GM21825 (cell line): ENCODE results near the gene HSPBP1.

Source experiments
- ATAC-seq: cut with Tn5 transposase; IDR thresholded peaks from one replicate; pipeline ENCODE4 v1.9.1; 2021; ENCODE audit warnings: mild to moderate bottlenecking, moderate library complexity; ENCODE audit not compliant: unreplicated experiment

The HSPBP1 gene

DNA sequence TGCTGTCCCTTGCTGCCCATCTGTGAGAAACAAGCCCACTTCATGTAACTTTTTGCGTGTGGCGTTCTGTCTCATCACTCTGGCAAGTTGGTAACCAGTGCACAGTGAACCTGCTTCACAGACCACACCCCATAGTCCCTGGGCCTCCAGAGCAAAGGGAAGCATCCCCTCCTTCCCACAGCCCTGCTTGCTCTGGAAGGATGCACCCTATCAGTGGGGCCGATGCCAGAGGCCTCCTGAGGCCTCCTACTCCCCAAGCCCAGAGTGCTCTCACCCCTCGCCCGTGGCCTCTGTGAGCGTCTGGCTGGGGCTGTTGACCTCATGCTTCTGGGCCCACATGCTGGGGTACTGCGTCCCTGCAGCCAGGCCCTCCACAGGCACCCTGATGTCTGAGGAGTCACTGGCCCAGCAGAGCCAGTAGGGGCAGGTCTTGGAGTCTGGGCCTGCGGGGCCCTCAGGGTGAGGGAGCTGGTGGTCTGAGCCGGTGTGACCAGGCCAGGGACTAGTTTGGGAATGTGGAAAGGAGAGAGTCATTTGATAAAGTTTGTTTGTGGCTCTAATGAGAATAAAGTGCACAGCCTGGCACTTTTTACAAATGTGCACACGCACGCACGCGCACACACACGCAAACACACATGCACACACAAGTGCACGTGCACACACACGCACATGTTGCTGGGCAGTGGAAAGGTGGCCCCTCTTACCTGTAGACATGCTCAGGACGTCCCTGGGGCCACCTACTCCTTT is 56.4 kb downstream of the HSPBP1 start:
- ATAC-seq, result no peak

DNA sequence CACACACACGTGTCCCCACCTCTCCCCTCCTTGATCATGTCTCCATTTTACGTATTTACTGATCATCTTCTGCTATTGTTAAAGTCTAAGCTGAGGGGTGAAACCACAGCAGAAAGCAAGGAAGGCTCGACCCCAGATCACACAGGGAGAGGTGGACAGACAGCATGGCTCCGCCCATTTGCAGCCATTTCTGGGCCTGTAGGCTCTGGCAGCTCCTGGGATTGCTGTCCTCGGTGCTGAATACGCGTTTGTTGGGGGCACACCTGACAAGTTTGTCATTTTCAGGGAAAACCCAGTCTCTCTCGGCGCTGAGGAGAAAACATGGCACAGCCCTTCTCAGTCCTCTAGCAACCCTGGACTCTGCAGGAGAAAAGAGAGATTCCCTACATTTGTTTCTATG is 59.4 kb downstream of the HSPBP1 start:
- ATAC-seq, result no peak

DNA sequence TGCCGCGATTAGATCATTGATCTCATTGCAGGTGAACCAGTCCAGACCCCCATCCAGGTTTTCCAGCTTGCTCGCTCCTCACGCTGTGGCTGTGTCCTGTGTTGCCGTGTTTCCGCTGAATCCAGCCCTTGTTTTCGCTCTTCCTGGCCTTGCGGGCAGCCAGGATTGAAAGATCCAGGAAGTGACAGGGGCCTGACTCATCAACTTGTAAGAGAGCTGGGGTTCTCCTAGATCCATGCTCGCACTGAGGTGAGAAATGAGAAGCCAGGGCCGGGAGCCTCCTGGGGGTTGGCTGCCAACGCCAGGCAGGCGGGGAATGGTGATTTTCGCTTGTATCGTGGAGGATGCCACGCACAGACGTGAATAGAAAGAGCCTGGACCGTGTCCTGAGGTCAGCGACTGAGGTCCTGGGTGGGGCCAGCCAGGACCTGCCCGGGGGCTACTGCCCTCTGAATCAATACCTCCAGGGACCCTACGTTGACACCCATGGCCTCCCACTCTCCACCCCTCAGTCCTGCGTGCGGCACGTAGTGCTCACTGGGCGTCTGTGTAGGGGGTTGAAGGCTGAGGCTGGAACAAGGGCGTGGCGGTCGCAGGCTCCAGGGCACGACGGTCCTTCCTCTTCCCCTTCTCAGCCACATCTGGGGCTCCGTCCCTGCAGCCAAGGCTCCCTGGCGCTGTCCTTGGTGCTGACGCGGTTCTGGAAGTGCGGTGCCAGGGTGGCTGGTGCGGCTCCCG is 63.3 kb downstream of the HSPBP1 start:
- no peak for ATAC-seq

DNA sequence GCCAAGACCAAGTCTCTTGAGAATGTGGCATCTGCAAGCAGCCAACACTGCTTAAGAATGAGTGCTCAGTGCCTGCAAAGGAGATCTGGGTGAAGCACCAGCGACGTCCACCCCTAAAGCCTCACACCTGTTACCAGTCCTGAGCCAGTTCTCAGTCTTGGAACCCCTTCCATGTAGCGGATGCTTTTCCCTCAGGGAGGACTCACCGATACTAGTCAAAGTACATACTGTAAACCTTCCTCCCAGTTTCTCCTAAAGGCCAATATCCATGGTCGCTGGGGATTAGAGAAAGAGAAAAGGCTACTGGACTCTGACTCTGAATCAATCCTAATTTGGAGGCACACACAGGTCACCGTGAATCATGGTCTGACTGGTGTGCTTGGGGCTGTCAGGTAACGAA is 66.4 kb downstream of the HSPBP1 start:
- no peak for ATAC-seq

DNA sequence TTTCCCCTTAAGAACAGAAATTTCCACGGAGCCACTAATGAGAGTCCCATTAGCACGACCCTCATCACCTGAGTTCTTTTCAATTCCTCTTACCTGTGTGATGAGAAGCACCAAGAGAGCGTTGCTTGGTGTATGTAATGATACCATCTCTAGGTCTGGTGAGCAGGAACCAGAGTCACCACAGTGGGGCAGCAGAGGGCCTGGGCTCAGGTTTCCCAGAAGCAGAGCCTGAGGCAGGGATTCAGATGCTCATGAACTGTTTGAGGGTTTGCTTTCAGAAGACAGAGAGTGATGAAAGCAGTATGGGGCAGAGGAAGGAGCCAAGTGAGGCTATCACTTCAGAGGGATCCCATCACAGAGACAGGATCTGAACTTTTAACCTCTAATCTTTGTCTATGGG is 67.5 kb downstream of the HSPBP1 start:
- no peak for ATAC-seq
